GM18861 (cell line): Measurements from ENCODE around the gene LPP.

Source experiments
- ATAC-seq: cut with Tn5 transposase; IDR thresholded peaks from one replicate; pipeline ENCODE4 v1.9.1; 2021; ENCODE audit not compliant: unreplicated experiment

Gene LPP

GRCh38 chr3:188326111-188326510, 172.2 kb downstream of the LPP start:
- no peak for ATAC-seq

GRCh38 chr3:188326968-188327367, 173.0 kb downstream of the LPP start:
- no peak for ATAC-seq

- no peak for ATAC-seq
These were observed 173.5 kb downstream of the LPP start for GRCh38 chr3:188327433-188327832.

- ATAC-seq, result no peak
These were observed 176.2 kb downstream of the LPP start for GRCh38 chr3:188330138-188330537.

- no peak for ATAC-seq
These were observed 177.2 kb downstream of the LPP start for GRCh38 chr3:188331166-188331565.

- no peak for ATAC-seq
These were observed 178.1 kb downstream of the LPP start for GRCh38 chr3:188332085-188332484.

GRCh38 chr3:188335656-188336055, 181.7 kb downstream of the LPP start:
- no peak for ATAC-seq

GRCh38 chr3:188336178-188336577, 182.2 kb downstream of the LPP start:
- ATAC-seq, result no peak

GRCh38 chr3:188337232-188337631, 183.3 kb downstream of the LPP start:
- no peak for ATAC-seq

- ATAC-seq, result no peak
These were observed 184.1 kb downstream of the LPP start for GRCh38 chr3:188338086-188338485.

- ATAC-seq, result no peak
These were observed 185.7 kb downstream of the LPP start for GRCh38 chr3:188339410-188340295.

- ATAC-seq, result no peak
These were observed 187.5 kb downstream of the LPP start for GRCh38 chr3:188341501-188341900.

GRCh38 chr3:188342991-188343732, 189.2 kb downstream of the LPP start:
- peak; percentile 74 for ATAC-seq

- no peak for ATAC-seq
These were observed 189.9 kb downstream of the LPP start for GRCh38 chr3:188343894-188344293.

- no peak for ATAC-seq
These were observed 191.3 kb downstream of the LPP start for GRCh38 chr3:188345223-188345622.

- no peak for ATAC-seq
These were observed 194.7 kb downstream of the LPP start for GRCh38 chr3:188348435-188349244.

GRCh38 chr3:188349351-188349901, 195.5 kb downstream of the LPP start:
- ATAC-seq, result no peak

GRCh38 chr3:188349933-188350332, 196.0 kb downstream of the LPP start:
- no peak for ATAC-seq

- ATAC-seq, result no peak
These were observed 197.0 kb downstream of the LPP start for GRCh38 chr3:188350961-188351360.

- ATAC-seq, result no peak
These were observed 197.7 kb downstream of the LPP start for GRCh38 chr3:188351648-188352047.
